ENCODE measurements around the gene LRP1-AS.

DNA sequence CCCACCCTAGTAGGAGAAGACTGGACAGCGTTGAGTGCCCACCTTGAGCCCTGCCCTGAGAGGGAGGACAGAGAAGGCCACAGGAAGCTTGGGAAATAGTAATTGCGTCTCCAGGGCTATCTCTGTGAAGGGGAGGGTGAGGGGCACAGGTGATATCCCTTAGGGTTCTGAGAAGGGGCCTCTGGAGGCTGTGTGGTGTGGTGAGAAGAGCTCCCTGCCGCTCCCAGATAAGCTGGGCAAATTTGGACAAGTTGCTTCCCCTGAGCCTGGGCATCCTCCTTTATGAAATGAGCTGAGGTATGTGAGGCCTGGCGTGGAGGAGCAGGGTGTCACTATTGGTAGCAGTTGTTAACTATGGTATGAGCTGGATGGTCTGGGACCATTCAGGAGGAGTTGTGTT is 23.5 kb upstream of the LRP1-AS start:
- TF ChIP-seq CTCF (optimal IDR thresholded peaks at IDR 0.05 in 1 of 3, IDR thresholded peaks at IDR 0.05 in 1 of 3, conservative IDR thresholded peaks at IDR 0.05 in 1 of 3; ENCODE audit: extremely low read depth in 1 of 3, insufficient read depth in 2 of 3, low read length in 3 of 3) (no peak), EZH2 (IDR thresholded peaks at IDR 0.05; ENCODE audit: low read length) (no peak)

Measured in keratinocyte (primary cell).